ENCODE measurements around the gene CNNM4.
A peak's percentile ranks its signal among the peaks of the same experiment; 100 is the strongest.
"Not testable (repeated sequence)": the region's sequence is repeated elsewhere in the genome, so short reads cannot be mapped to it uniquely, and the experiment has no call there.

The CNNM4 gene

DNA sequence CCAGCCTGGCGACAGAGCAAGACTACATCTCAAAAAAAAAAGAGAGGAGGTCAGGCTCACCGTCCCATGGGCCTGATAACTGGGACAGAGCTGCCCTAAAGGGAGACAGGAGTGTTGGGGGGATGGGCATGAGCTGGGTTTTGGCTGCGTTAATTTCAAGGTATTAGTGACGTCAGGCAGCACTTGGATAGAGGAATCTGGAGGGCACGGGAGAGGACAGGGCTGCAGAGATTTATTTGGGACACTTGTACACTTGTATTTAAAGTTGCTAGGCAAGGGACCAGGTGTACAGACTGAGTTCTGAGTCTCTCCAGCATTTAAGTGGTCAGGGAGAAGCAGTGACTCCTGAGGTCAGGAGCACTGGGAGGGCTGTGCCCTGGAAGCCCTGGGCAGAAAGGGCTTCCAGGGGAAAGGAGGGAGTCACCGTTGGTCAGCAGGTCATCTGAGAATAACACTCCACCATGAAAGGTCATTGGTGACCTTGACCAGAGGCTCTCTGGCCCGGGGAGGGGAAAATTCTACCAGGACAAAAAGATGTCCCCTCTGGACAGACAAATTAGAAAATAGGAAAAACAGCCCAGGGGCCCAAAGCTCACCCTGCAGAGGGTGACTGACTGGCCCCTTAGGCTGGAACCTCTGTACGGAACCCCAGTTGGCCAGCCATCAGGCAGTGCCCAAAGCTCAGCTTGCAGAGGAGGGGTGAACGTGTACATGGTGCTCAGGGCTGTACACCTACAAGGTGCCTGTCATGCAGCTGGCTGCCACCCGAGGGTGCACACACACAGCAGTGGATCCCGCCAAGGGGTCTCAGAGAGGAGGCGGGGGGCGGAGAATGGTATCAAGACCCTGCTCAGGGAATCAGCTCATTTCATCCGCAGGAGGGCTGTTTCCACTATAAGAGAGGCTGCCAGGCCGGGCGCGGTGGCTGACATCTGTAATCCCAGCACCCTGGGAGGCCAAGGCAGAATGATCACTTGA is 32.4 kb downstream of the CNNM4 start:
- DNase-seq (ENCODE audit: low spot score): no peak

DNA sequence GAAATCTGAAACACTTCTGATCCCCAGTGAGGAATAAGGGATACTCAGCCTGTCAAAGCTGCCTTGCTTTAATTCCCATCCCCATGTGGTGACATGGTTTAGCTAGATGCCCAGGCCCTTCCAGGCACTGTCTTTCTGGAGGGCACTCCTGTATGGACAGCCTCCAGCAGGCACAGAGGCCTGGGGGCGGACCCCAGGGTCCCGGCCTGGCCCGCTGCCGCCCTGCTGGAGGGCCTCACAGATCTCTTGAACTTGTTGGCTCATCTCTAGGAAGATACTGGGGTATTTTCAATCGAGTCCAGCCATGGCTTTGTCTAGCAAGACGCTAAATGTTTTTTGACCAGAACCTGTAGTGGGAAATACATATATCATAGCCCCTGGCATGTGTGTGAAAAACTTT is 34.4 kb downstream of the CNNM4 start:
- no peak for DNase-seq (ENCODE audit: low spot score)

DNA sequence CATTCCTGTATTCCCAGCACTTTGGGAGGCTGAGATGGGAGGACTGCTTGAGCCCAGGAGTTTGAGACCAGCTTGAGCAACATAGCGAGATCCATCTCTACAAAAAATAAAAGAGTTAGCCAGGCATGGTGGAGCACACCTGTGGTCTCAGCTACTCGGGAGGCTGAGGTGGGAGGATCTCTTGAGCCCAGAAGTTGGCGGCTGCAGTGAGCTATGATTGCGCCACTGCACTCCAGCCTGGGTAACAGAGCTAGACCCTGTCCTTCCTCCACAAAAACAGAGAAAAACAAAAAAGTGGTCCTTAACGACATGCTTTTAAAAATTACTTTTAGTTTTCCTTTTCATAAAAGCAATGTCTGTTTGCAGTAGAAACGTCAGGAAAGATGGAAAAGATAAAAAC is 35.8 kb downstream of the CNNM4 start:
- DNase-seq (ENCODE audit: low spot score): not testable (repeated sequence)

DNA sequence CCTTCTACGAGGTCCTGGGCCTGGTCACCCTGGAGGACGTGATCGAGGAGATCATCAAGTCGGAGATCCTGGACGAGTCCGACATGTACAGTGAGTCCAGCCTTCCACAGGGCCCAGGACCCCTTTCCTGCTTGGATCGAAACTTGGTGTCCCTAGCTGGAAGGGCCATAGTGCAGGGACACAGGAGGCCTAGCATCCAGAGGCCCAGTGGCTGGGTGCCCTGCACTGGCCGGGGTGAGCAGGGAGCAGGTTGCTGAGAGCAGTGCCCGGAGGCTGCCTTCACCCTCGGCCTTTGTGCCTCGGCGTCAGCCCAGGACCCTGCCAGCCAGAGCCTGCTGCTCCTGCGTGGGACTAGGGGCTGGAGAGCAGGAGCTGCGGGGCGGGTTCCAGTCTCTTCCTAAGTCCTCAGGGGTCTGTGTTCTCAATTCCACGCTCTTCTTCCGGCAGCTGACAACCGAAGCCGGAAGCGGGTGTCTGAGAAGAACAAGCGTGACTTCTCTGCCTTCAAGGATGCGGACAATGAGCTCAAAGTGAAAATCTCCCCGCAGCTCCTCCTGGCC is 36.4 kb downstream of the CNNM4 start:
- DNase-seq (ENCODE audit: low spot score): no peak

DNA sequence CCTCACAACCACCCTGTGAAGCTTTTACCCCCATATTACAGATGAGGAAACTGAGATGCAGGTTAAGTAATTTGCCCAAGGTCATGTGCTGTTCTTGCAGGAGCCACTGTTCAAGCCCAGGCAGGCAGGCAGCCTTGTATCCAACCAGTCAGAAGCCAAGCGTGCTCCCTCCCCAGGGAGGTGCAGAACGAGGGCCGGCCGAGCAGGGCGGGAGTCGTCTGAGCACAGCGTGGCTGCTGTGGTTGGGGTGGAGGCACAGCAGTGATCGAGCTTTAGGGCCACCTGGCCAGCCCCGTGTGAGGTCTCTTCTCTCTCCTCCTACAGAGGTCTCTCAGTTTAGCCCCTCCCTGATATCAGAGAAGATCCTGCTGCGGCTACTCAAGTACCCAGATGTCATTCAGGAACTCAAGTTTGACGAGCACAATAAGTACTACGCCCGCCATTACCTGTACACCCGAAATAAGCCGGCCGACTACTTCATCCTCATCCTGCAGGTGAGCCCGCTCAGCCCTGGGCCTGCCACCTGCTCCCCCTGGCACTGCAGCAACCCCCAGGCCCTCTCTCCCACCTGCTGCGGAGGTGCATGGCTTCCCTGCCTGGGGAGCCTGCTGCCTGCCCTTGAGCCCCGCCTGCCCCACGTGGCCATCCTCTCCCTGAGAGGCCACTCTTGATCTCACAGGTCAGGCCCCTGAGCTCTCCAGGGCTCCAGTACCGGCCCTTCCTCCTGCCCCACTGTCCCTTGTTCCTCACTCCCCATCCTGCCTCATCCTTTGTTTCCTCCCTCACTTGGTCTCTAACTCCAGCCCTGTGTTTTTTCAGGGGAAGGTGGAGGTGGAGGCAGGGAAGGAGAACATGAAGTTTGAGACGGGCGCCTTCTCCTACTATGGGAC is 38.3 kb downstream of the CNNM4 start:
- no peak for DNase-seq (ENCODE audit: low spot score)

DNA sequence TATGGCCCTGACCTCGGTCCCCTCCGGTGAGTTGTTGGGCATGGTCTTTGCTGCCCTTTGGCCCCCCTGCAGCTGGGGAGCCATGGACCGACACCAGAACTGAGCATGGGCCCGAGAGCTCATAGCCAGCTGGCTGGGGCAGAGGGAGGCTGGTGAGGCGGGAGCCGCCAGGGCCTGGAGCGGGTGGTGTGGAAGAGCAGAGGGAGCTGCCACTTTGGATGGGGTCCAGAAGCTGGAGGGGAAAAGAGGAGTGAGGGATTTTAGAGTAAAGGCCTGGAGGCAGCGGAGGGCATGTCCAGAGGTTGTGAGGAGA is 38.9 kb downstream of the CNNM4 start:
- DNase-seq (ENCODE audit: low spot score): no peak

DNA sequence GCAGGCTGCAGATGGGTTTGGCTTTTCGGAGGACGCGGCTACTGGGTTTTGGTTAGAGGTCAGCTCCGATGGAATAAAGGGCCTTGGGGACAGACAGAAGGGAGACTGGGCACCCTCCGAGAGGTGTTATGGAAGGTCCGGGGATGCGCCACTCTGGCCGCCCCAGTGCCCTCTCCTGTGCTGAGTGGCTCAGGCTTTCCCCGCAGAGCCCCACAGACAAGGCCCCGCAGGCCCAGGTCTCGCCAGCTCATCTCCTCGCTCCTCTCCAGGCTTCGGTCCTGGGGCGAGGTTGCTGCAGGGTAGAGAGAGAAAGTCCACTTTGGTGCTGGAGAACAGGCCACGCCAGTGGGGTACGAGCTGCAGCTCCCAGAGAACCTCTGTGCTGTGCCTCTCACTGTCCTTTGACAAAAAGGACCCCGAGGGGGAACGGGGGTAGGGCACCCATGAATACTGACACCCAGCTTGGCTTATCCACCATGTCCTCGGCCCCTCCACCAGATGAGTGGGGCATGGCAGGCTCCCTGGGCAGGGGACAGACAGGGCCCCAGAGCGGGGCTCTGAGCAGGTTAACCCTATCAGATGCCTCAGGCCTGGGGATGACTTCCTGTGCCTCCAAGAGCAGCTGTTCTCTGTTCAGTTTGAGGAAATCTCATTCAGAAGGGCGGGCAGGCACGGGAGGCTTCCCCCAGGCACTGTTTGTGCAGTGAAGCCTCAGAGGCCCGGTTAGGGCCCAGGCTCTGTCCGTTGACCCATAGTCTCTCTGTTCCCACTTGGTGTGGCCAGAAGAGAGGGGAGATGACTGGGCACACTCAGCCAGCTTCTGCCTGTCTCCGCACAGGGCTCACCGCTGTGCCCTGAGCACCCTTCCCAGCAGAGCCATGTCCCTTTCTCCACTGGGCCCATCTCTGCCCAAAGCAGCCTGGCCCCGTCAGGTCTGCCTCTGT is 39.6 kb downstream of the CNNM4 start:
- DNase-seq (ENCODE audit: low spot score): no peak

DNA sequence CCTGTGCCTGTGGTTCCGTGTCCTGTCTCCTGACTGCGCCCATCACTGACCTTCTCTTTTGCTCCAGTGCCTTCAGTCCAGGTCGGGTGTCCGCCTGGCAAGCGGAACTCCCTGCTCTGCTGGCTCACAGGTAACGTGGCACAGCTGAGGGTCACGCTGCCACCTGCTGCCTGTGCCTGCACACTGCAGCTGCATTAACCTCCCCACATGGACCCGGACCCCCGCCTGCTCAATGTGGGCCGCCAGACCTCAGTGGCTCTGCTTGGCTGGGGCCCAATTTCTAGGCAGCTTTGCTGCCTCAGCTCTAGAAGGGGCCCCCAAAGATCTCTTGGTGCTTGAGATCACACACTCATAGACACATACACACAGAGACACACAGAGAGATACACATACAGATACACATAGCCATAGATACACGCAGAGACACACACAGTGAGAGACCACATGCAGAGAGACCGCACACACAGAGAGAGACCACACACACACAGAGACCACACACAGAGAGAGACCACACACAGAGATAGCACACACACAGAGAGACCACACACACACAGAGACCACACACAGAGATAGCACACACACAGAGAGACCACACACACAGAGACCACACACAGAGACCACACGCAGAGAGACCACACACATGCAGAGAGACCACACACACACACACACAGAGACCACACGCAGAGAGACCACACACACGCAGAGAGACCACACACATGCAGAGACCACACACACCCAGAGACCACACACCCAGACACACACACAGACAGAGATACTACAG is 40.5 kb downstream of the CNNM4 start:
- DNase-seq (ENCODE audit: low spot score): peak; percentile 86

DNA sequence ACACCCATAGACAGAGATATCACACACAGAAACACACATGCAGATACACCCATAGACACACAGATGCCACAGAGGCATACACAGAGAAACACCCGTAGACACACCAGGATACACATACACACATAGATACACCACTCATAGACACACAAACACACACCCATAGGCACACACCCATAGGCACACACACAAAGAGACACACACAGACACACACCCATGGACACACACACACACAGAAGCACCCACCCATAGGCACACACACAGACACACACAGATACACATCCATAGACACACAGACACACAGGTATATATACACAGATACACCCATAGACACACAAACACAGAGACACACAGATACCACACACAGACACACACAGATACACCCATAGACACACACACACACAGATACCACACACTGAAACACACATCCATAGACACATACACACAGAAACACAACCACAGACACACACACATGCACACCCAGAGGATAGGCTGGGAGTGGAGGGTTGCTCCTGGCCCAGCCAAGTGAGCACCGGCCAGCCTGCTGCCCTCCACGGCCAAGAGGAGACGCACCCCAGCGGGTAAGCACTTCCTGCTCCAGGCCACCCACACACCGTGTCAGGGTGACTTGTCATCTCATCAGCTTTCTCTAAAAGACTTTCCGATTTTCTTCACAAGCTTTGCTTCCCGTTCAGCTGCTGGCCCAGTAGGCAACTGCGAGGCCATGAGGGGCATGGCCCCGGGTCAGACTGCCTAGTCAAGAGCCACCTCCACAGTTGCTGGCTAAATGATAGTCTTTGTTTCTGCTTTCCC is 41.3 kb downstream of the CNNM4 start:
- DNase-seq (ENCODE audit: low spot score): peak; percentile 45

DNA sequence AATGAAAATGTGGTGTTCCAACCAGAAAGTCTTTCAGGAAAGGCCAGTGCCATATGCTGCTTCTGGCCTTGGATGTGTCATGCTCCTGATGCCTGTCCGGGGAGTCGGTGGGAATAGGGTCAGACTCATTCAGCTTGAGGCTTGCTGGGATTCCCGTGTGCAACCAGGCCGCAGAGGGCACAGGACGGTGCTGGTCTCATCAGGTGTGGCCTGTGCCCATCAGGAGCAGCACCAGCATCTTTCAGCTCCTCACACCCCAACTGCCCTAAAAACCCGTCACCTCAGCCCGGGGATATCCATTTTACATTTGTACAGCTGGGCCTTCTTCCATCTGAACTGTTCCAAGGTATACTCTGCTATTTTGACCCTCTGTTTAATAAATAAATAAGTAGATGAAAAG is 42.0 kb downstream of the CNNM4 start:
- DNase-seq (ENCODE audit: low spot score): no peak

DNA sequence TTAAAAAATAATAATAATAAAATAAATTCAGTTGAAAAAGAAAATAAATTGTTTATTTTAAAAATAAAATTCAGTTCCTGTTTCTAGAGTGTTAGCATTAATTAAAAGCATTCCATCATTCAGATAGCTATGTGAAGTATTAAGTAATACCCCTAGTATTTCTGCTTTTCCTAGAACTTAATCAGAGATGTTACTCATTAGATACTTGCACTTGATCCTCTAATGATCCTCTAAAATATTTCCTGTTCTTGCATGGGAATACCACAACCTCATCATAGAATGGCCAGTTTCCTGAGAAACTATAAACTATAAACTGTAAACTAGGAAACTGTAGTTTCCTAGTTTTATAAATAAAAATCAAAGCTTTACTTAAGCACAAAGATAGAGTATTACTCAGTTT is 44.3 kb downstream of the CNNM4 start:
- DNase-seq (ENCODE audit: low spot score): no peak

DNA sequence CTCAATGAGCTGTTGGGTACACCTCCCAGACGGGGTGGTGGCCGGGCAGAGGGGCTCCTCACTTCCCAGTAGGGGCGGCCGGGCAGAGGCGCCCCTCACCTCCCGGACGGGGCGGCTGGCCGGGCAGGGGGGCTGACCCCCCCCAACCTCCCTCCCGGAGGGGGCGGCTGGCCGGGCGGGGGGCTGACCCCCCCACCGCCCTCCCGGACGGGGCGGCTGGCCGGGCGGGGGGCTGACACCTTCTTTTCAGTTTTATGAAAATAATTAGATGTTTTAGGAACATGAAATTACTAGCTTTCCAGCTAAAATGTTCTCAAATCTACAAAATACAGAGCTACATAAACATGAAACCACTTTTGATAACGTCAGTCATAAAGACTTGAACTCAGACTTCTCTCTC is 45.2 kb downstream of the CNNM4 start:
- DNase-seq (ENCODE audit: low spot score): not testable (repeated sequence)

DNA sequence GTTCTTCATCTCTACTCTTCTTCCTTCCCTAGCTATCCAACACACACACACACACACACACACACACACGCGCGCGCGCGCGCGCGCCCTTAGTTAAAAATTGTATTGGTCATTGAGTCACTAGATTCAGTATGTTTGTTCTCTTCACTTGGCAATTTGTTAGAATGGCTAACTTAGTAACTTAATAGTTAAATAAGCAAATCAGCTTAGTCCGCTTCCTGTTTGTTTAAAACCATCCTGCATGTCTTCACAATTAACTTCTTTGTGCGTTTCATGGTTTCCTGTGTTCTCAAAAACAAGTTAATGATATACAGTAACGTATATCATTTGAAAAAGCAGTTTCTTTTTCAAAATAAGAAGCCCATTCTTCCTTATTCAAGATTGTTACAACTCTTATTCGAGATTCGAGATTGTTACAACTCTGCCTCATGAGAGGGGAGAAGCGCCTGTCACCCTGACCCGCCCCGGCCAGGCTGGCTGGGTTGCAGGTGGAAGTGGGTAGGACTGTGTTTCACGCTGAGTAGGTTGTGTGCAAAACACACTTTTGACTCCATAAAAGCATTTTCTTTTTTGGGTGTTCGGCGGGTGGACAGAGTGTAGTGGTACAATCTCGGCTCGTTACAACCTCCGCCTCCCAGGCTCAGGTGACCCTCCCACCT is 45.9 kb downstream of the CNNM4 start:
- DNase-seq (ENCODE audit: low spot score): peak; percentile 66

DNA sequence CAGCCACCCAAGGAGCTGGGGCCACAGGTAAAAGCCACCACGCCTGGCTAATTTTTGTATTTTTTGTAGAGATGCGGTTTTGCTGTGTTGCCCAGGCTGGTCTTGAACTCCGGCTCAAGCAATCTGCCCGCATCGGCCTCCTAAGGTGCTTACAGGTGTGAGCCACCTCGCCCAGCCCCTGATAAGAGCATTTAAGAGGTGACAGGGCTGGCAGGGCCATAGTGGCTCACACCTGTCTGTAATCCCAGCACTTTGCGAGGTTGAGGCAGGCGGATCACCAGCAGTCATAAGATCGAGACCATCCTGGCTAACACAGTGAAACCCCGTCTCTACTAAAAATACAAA is 46.4 kb downstream of the CNNM4 start:
- DNase-seq (ENCODE audit: low spot score): no peak

DNA sequence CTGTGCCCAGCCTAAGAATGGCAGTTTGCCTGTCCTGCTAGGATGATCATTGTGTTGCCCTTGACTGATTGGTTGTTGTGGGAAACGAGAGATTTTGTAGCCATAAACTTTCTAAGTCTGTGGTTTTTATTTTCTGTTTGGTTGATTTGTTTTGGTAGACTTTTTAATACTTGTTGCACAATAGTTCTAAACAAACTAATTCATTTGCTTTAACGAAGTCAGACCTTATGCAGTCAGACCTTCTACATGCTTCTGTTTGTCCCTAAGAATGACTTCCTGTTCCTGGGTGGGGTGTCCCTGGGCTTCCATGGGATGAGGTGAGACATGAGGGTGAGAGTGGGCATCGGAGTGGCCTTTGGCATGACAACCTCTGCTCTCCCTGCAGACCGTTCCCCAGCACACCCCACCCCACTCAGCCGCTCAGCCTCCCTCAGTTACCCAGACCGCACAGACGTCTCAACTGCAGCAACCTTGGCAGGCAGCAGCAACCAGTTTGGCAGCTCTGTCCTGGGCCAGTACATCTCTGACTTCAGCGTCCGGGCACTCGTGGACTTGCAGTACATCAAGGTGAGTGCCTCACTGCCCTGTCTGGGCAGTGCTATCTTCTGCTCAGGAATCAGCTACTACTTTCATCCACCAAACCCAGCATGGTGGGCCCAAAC is 47.6 kb downstream of the CNNM4 start:
- no peak for DNase-seq (ENCODE audit: low spot score)

DNA sequence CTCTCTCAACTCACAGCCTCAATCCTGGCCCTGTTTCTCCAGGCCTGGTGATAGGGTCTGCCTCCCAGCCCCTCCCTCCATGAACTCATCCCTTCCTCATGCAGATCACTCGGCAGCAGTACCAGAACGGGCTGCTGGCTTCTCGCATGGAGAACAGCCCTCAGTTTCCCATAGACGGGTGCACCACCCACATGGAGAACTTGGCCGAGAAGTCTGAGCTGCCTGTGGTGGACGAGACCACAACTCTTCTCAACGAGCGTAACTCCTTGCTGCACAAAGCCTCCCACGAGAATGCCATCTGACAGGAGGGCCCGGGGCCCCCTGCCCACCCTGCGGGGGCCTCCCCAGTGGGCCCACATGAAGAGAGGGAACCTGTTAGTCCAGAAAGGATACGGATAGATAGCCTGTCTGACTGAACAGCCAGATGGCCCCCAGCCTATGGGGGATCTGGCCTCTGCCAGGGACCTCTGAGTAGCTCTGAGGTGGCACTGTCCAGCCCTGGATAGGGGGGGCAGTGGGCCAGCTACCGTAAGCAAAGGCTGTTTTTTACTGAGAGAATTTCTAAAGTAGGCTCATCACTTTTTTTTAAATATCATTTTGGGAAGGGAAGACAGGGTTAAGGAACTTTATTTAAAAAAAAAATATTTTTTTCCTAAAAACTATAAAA is 48.6 kb downstream of the CNNM4 start:
- DNase-seq (ENCODE audit: low spot score): no peak

DNA sequence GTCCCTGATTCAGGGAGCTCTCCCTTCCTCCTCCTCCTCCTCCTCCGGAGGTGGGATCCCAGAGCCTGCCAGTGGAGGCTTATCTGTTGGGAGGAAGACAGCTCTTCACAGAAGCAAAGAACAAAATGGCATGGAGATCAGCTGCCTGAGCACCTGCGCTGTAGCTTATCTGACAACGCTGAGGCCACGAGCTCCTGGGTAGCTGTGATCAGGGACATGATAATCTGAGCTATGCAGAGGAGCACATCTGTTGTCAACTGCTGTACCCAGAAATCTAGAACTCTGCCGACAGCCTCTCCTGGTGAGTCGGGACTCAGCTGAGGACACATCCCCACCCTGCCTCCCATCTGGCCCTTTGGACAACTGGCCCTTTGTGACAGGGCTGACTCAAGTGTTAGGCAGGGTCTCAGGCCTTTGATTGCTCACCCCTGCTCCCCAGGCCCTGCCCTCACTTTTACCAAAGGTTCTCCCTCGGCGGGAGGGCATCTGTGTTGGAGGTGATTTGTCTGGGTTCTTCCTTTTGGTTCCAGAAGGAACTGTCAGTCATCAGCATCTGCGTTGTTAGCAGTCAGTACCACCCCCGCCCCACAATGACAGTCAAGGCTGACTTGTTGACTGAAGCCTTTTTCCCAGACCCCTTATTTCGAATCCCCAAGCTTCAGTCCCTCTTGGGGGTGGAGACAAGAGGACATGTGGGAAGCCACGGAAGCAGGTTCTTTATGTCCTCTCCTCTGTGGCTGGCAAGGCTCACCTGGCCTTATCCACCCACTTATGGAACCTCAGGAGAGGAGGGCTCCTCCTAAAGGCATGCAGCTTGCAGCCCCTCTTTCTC is 49.5 kb downstream of the CNNM4 start:
- no peak for DNase-seq (ENCODE audit: low spot score)

DNA sequence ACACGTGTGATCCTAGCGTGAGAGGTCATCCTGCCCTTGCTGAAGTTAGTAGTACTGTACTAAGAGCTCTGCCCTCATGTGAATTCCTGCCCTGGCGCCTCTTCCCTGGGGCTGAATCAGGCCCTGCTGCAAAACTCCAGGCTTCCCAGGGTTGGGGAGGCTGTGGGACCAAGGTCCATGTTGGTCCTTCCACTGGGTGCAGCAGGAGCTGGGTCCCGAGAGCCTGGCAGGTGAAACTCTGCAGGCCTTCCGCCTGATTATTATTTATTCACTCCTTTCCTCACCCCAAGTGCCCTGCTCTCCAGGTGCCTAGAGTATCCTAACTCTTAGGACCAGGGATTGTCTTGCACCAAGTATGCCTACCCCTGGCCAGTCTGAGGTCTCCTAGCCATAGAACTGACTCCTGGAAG is 50.1 kb downstream of the CNNM4 start:
- no peak for DNase-seq (ENCODE audit: low spot score)

Data from germinal center (tissue), 1 donor.